ENCODE data around the gene SMIM20. TPM values are rescaled to one million over a fixed set of nuclear protein-coding genes. Genes with fewer than 3 reads are reported as not detected.

SMIM20 gene
- polyA plus RNA-seq, 12 donors: 29.0 to 61.4 (median 45.5) TPM; not detected in 1

DNA sequence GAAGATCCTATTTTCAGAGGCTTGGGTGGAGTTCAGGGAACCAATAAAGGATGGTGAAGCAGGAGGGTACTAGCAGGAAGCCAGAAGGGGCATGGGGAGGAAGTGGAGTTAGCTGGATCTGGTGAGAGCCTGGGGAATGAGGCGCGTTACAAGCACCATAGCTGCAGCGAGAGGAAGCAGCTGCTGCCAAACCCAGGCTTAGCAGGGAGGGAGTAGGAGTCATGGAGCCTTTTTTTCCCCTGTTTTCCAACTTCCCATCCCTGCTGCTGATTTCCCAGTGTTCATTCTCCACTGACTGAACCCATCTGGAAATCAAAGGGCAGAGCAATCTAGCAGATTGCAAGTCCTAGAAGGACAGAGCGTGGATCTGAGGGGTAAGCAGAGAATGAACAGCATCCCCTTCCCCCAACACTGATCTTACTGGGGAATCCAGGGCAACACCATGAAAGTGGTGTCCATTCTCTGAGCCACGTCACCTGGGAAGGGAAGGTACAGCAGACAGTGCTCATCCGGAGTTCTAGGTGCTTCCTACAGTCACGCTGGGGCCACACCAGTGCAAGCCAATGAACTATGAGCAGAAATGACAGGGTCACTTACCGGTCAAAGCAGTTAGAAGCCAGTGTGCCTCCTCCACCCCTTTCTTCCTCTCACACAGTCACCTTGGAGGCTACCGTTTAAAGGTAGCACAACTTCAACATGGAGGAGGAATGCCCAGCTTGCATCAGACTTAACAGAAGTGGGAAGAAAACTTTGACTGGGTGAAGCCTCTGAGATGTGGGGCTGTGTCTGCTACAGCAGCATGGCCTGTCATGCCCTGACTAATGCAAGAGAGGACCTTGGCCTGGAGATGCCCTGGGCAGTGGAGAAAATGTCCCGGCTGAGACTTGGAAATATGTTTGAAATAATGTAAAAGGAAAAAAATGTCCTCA, 36.7 kb downstream of the SMIM20 start:
- DNase-seq: no peak

DNA sequence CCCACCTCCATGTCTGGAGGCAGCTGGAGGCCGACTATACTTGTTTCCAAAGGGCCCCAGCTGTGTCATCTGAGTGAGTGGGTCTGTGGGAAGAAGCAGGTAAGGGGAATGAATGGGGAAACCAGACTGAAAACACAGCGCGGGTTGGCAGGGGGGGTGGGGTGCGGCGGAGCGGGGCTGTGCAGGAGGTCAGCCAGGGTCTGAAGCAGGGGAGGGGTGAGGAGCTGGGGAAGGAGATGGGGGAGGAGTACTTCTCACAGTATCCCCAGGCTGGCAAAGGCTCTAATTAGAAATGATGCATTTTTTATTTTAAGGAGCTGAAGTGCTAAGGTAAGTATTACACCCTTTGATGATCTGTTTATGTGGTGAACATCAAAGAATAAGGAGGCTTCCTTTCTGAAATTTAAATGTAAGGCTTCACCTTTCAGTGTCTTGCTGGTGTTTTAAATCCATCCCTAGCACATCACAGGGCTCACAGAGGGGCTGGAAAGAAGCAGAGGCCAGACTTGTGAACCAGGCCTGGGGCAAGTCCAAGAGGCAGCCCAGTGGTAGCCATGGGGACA, 37.5 kb downstream of the SMIM20 start:
- no peak for DNase-seq

DNA sequence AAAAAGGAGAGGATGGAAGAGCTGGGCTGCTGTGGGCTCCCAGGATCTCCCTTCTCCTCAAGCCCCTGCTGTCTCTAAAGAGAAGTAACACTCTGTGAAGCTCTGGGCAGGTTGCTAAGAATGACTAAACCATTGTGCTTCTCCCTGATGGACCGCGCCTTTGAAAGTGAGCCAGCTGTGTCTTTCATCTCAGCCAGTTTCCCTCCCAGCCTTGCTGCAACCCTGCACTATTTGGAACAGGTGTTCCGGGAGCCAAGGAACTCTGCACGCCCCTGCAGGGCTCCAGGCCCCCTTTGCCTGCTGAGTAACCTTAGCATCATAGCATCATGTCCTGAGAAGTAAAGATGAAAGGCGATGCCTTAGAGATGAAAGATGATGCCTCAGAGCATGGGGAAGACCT, 39.7 kb downstream of the SMIM20 start:
- DNase-seq: peak; percentile 17

- DNase-seq: no peak
Measured at GRCh38 chr4:25954293-25954904, 40.4 kb downstream of the SMIM20 start.

- no peak for DNase-seq
Measured at GRCh38 chr4:25955705-25956104, 41.7 kb downstream of the SMIM20 start.

DNA sequence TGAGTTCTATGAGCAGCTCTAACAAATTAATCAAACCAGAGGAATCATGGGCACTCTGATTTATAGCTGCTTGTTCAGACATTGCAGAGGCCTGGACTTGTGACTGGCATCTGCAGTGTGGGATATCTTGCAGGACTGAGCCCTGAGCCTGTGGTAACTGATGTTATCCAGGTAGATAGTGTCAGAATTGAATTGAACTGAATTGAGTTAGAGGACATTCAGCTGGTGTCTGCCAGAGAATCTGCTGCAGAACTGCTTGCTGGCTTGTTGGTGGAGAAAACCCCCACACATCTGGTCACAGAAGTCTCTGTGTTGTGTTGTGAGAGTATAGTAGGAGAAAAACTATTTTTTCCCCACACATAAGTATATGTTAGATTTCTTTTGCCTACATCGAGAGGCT, 42.2 kb downstream of the SMIM20 start:
- no peak for DNase-seq

GRCh38 chr4:25958110-25958509, 44.1 kb downstream of the SMIM20 start:
- no peak for DNase-seq

DNA sequence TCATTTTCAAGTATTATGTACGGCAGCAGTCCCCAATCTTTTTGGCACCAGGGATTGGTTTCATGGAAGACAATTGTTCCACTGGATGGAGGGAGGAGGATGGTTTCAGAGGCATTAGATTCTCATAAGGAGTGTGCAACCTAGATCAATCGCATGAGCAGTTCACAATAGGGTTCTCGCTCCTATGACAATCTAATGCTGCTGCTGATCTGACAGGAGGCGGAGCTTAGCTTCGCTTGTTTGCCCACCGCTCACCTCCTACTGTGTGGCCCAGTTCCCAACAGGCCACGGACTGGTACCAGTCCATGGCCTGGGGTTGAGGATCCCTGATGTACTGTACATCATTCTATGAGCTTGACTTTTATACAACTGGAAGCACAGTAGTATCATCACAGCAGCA, 48.4 kb downstream of the SMIM20 start:
- no peak for DNase-seq

- DNase-seq: no peak
Measured at GRCh38 chr4:25965629-25966028, 51.6 kb downstream of the SMIM20 start.

DNA sequence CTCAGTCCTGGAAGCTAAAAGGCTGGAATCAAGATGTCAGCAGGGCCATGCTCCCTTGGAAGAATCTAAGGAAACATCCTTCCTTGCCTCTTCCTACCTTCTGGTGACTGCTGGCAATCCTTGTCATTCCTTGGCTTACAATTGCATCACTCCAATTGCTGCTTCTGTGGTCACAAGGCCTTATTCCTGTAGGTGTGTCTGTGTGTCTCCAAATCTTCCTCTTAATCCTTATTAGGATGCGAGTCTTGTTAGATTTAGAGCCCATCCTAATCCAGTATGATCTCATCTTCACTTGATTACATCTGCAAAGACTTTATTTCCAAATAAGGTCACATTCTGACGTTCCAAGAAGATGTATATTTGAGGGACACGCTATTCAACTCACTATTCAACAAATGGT, 52.2 kb downstream of the SMIM20 start:
- no peak for DNase-seq

DNA sequence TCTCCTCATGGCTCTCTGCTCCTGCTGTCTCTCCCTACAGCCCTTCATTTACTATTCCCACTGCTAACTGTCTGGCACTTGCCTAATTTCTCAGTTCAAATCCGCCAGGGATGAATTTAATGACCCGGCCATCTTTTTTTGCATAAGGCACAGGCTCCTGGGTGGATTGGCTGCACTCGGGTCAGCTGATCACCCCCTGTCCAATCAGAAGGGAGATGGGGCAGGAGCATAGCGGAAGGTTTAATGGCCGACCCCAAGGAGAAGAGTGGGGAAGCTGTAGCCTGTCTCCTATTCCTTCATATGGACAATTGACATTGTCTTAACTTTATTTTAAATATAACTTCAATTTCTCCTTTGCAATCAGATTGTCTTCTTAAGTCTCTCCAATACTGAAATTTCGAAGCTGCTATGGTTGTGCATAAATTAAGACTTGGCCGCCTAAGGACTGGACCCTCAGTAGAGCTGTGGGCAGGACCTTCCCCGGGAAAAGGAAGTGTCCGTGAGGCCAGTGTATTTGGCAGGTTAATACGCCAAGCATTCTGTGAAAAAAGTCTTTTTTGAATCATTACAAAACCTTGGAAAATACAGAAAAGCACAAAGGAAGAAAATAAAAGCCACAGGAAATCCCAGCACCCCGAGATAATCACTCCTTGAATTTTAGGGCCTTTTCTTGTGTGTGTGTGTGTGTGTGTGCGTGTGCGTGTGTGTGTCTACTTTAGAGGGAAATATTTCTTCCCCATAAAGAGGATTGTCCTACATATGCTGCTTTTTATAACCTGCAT, 55.5 kb downstream of the SMIM20 start:
- no peak for DNase-seq

DNA sequence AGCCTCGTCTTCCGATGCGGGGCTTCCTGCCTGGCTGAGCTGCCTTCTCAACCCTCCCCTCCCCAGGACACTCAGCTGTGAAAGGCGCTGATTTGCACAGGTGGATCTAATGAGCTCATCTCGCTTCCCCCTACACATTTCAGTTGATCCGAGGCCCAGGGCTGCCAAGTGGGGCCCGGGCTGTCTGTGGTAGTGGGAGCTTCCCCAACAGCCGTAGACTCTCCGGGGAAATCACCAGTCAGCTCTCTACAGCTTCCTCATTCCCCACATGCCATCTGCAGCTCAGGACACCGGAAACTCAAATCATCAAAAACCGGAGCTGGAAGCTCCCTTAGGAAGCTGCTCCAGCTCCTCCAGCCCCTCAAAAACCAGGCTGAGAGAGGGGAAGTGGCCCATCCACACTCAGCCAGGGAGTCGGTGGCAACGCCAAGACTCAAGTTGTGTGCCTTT, 56.2 kb downstream of the SMIM20 start:
- DNase-seq: no peak

DNA sequence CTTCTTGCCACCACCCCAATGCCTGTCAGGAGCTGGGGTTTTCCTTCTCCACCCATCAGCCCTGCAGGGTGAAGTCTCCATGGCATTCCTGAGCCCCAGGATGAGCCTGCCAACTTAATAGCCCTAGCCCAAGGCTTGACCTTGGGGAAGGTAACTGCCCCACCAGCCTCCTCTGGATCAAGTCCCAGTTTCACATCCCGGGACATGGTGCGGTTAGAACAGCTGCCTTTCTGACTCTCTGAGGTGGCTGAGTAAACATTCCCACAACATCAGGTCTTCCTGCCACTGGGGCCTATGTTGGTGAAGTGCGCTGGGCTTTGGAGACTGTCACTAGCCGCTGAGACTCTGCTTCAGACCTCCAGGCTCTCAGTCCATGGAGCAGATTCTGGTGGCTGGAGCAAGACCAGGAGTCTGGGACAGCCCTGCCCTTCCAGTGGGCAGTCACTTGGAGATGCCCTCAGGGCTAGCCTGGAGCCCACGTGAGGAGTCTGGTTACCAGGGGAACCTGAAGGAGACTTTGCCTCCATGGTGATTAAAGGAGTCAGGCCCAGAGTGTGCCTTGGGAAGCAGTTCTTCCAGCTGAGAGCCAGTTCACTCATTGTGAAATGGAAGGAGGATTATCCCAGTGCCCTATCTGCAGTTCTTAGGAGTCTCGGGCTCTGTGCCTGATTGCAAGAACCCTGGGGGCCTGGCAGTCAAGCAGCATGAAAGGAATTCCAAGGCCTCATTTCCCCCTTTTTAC, 56.8 kb downstream of the SMIM20 start:
- no peak for DNase-seq

DNA sequence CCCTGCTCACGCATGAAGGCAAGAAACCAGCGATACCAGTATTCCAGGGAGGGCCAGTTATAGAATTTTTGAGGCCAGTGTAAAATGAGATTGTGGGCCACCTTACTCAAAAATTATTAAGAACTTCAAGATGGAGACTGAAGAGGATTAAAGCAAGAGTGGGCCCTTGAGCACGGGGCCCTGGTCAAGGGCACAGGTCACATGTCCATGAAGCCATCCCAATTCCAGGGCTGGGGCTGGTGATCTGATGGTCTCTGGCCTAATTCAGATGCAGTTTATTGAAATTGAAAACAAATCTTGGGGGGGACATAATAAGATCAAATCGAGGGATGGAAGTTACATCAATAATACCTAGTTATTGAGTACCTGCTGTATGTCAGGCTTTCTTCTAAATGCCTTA, 58.3 kb downstream of the SMIM20 start:
- DNase-seq: no peak

DNA sequence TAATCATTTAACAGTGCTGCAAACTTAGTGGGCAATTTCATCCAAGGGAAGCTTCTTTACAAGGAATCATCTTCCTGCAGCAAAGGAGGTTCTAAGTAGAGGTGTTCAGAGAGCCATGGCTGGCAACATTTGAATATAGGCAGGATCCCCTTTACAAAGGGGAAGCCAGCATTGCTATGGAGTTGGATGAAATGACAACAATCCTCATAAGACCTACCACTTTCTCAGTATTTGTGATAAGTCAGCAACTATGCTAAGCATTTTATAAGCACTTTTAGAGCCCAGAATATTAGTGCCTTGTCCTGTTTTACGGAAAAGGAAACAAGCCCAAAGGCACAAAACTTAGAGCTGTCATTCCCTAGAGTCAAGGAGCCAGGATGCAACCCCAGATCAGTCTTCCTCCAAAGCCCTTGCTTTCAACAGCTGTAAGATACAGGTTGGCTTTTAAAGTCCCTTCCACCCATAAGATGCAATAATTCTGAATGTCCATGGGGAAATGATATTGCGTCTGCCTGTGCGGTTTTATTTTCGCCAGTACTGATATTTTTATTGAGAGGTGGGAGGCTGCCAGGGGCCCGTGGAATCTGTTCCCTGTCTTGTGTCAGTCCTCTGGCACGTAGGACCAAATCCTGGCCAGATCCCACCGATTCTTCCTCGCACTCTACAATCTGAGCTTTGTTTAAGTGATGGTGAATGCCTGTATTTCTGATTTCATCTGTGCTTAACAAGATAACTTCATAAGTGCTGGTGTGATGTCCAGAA, 59.1 kb downstream of the SMIM20 start:
- DNase-seq: no peak

DNA sequence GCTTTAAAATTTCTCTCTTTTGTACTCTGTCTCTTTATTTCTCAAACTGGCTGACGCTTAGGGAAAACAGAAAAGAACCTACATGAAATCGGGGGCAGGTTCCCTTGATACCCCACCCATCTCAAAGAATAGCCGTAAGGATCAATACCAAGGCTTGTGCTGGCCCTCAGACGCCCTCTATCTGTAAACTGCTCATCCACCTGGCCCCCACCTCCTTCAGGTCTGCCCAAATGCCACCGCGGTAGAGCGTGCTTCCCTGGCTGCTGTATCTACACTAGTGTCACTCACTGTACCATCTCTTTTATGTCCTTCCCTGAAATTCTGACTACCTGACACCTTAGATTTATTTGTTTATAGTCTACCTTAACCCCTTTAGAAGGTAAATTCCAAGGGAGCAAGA, 62.8 kb downstream of the SMIM20 start:
- no peak for DNase-seq

GRCh38 chr4:25977397-25978170, 63.6 kb downstream of the SMIM20 start:
- DNase-seq: no peak

DNA sequence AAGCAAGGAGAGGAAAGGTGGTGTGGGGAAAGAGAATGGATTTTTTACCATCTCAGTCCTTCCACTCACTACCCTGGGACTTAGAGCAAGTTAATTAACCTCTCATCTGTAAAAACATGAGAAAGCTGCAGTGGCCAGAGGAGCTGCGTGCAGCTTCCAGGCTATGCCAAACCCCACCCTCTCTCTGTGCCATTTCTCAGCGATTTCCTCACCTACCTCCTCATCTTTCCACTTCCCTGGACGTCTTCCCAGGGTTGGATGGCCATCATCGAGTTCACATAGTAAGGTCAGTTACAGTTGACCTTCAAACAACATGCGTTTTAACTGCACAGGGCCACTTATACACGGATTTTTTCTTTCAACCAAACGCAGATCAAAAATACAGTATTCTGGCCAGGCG, 64.3 kb downstream of the SMIM20 start:
- no peak for DNase-seq

Measured in muscle of arm (tissue), 12 donors.